Chondrocyte (in vitro differentiated cells): ENCODE measurements around the gene MARCHF11. TPM values are rescaled to one million over a fixed set of nuclear protein-coding genes. Genes with fewer than 3 reads are reported as not detected.

Source experiments
- DNase-seq: peaks from one replicate; pipeline ENCODE4 v3.0.0; 2021; ENCODE audit warnings: mixed read lengths, low spot score
- H3K27ac Mint-ChIP-seq: one replicate; pipeline ENCODE4 v1.8.0; 2021; ENCODE audit warnings: mild to moderate bottlenecking, moderate library complexity, mixed read lengths; ENCODE audit not compliant: unreplicated experiment
- H3K27me3 Mint-ChIP-seq: 2 replicates; pipeline ENCODE4 v1.8.0; 2021; ENCODE audit warnings: low read depth, mixed read lengths
- H3K36me3 Mint-ChIP-seq: 2 replicates; pipeline ENCODE4 v1.8.0; 2021; ENCODE audit warnings: low read depth, mixed read lengths
- H3K4me1 Mint-ChIP-seq: 2 replicates; pipeline ENCODE4 v1.8.0; 2021; ENCODE audit warnings: low read depth, mild to moderate bottlenecking, mixed read lengths
- H3K4me3 Mint-ChIP-seq: one replicate; pipeline ENCODE4 v1.8.0; 2021; ENCODE audit warnings: mild to moderate bottlenecking, moderate library complexity, mixed read lengths; ENCODE audit not compliant: unreplicated experiment
- H3K9me3 Mint-ChIP-seq: 2 replicates; pipeline ENCODE4 v1.8.0; 2021; ENCODE audit warnings: low read depth, mixed read lengths
- CTCF ChIP-seq: fragments of 200-600 bp; sonication (generic); IDR thresholded peaks from 2 replicates; pipeline ENCODE4 v1.5.0; 2021; ENCODE audit warnings: antibody characterized with exemption, mild to moderate bottlenecking, moderate library complexity
- total RNA-seq: library from RNA; stranded (reverse); gene quantifications from 3 replicates; pipeline ENCODE4 v1.2.1, GENCODE V29; 2021

The MARCHF11 gene
- total RNA-seq, 1 donor from 2014 or later = not detected

GRCh38 chr5:16090270-16090669 is 89.3 kb downstream of the MARCHF11 start:
- no peaks in the 10 kb centered on the region for H3K36me3 Mint-ChIP-seq
- H3K4me3 Mint-ChIP-seq = no peak overlapping the region
- no peak for TF ChIP-seq CTCF
- H3K27me3 Mint-ChIP-seq = peaks cover 24% of the 10 kb centered on the region
- no peak for DNase-seq
- no peak overlapping the region for H3K27ac Mint-ChIP-seq
- H3K4me1 Mint-ChIP-seq = no peaks in the 10 kb centered on the region
- no peaks in the 10 kb centered on the region for H3K9me3 Mint-ChIP-seq

GRCh38 chr5:16082982-16083381 is 96.6 kb downstream of the MARCHF11 start:
- TF ChIP-seq CTCF = no peak
- Mint-ChIP-seq H3K36me3 (no peaks in the 10 kb centered on the region), H3K4me1 (no peaks in the 10 kb centered on the region), H3K27me3 (peaks cover 38% of the 10 kb centered on the region), H3K27ac (no peak overlapping the region), H3K9me3 (no peaks in the 10 kb centered on the region), H3K4me3 (no peak overlapping the region)
- no peak for DNase-seq

- Mint-ChIP-seq H3K27ac (no peak overlapping the region), H3K9me3 (no peaks in the 10 kb centered on the region)
These were observed 97.5 kb downstream of the MARCHF11 start for GRCh38 chr5:16082053-16082452.

GRCh38 chr5:16081376-16081955 is 98.1 kb downstream of the MARCHF11 start:
- H3K9me3 Mint-ChIP-seq = no peaks in the 10 kb centered on the region
- H3K4me3 Mint-ChIP-seq = no peak overlapping the region
- H3K27me3 Mint-ChIP-seq = peaks cover 28% of the 10 kb centered on the region
- TF ChIP-seq CTCF = no peak
- DNase-seq = no peak
- H3K4me1 Mint-ChIP-seq = no peaks in the 10 kb centered on the region
- no peak overlapping the region for H3K27ac Mint-ChIP-seq
- no peaks in the 10 kb centered on the region for H3K36me3 Mint-ChIP-seq

More at GRCh38 chr5:16082053-16082452, 97.5 kb downstream of the MARCHF11 start:
- Mint-ChIP-seq H3K36me3 (no peaks in the 10 kb centered on the region), H3K4me3 (no peak overlapping the region), H3K4me1 (no peaks in the 10 kb centered on the region), H3K27me3 (peaks cover 32% of the 10 kb centered on the region)
- no peak for DNase-seq
- TF ChIP-seq CTCF = no peak

- DNase-seq = no peak
- Mint-ChIP-seq H3K4me3 (no peak overlapping the region), H3K27me3 (peaks cover 23% of the 10 kb centered on the region), H3K36me3 (no peaks in the 10 kb centered on the region), H3K4me1 (no peaks in the 10 kb centered on the region), H3K9me3 (no peaks in the 10 kb centered on the region), H3K27ac (no peak overlapping the region)
- TF ChIP-seq CTCF = no peak
These were observed 102.9 kb downstream of the MARCHF11 start for GRCh38 chr5:16076657-16077056.
